PFSK-1 (cell line): Measurements from ENCODE around the gene ATP6V0A1.

Experiments
- FOXP2 ChIP-seq: optimal IDR thresholded peaks from 2 replicates; pipeline ENCODE3; 2011; ENCODE audit warnings: borderline replicate concordance, control low read depth, inconsistent platforms; ENCODE audit not compliant: insufficient read depth; ENCODE audit errors: extremely low read length, extremely low read depth
- POLR2AphosphoS5 ChIP-seq: IDR thresholded peaks from 2 replicates; pipeline ENCODE4 v1.6.1; 2012; ENCODE audit warnings: low read depth, mild to moderate bottlenecking, control low read depth, low read length, moderate library complexity
- SIN3A ChIP-seq: IDR thresholded peaks from 2 replicates; pipeline ENCODE4 v1.6.1; 2012; ENCODE audit warnings: mild to moderate bottlenecking, low read length, moderate library complexity, borderline replicate concordance; ENCODE audit not compliant: insufficient read depth
- TAF1 ChIP-seq: IDR thresholded peaks from 2 replicates; pipeline ENCODE4 v1.6.1; 2012; ENCODE audit warnings: low read length, control low read depth, borderline replicate concordance; ENCODE audit not compliant: insufficient read depth
- TF ChIP-seq, protein P1 (sequence below), 2 experiments: IDR thresholded peaks; 2 replicates each; pipeline versions ENCODE4 v1.6.1 to v1.8.0; 2011 to 2012; ENCODE audit warnings: low read depth in 2 of 2, low read length in 2 of 2, control low read depth in 1 of 2, inconsistent platforms in 1 of 2, mild to moderate bottlenecking in 1 of 2, moderate library complexity in 1 of 2; ENCODE audit not compliant: insufficient read depth in 1 of 2

The ATP6V0A1 gene

DNA sequence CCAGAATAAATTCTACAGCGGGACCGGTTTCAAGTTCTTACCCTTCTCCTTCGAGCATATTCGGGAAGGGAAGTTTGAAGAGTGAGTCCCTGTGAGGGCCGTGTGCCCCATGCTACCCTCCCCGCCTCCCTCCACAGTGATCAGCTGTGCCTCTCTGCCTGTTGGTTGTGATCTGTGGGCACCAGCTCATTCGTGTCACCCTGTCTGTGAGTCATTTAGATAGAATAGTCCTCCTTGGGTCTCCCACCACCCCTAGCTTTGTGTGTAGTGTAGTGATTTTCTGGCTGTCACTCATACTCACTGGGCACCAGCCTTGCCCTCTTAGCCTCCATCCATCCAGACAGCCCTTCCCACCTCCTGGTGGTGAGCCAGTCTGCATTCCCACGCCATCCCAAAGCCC is 62.4 kb downstream of the ATP6V0A1 start:
- no peak for TF ChIP-seq TAF1
- TF ChIP-seq POLR2AphosphoS5 = no peak
- no peak for TF ChIP-seq FOXP2
- TF ChIP-seq, protein P1, sequence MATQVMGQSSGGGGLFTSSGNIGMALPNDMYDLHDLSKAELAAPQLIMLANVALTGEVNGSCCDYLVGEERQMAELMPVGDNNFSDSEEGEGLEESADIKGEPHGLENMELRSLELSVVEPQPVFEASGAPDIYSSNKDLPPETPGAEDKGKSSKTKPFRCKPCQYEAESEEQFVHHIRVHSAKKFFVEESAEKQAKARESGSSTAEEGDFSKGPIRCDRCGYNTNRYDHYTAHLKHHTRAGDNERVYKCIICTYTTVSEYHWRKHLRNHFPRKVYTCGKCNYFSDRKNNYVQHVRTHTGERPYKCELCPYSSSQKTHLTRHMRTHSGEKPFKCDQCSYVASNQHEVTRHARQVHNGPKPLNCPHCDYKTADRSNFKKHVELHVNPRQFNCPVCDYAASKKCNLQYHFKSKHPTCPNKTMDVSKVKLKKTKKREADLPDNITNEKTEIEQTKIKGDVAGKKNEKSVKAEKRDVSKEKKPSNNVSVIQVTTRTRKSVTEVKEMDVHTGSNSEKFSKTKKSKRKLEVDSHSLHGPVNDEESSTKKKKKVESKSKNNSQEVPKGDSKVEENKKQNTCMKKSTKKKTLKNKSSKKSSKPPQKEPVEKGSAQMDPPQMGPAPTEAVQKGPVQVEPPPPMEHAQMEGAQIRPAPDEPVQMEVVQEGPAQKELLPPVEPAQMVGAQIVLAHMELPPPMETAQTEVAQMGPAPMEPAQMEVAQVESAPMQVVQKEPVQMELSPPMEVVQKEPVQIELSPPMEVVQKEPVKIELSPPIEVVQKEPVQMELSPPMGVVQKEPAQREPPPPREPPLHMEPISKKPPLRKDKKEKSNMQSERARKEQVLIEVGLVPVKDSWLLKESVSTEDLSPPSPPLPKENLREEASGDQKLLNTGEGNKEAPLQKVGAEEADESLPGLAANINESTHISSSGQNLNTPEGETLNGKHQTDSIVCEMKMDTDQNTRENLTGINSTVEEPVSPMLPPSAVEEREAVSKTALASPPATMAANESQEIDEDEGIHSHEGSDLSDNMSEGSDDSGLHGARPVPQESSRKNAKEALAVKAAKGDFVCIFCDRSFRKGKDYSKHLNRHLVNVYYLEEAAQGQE (IDR thresholded peaks at IDR 0.05; ENCODE audit: insufficient read depth in 1 of 2, low read depth in 2 of 2, low read length in 2 of 2) = no peak

DNA sequence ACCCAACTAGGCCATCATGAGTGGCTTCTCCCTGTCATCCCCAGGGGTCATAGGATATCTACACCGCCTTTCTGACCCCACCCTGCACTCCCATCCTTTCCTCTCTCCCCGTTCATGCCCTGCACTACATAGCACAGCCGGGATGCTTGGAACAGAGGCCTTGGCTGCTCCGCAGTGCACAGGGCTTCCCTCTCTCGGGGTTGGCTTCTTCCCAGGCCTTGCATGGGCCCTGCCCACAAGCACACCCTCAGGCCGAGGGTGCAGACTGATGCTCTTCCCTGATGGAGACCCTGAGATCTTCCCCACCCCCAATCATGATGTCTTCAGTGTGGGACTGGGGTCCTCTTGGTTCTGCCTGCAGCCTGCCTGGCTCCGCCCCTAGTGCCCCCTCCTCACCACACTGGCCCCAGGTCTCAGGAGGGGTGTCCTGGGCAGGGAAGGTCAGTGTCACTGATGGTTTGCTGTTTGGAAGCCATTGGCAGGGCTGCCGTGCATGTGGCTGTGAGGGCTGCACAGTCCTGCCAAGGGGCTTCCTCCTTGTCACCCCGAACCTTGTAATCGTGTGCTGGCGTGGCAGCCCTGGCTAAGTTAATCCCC is 63.1 kb downstream of the ATP6V0A1 start:
- no peak for TF ChIP-seq TAF1
- no peak for TF ChIP-seq POLR2AphosphoS5
- TF ChIP-seq SIN3A = no peak
- no peak for TF ChIP-seq FOXP2
- TF ChIP-seq, protein P1 (IDR thresholded peaks at IDR 0.05; ENCODE audit: insufficient read depth in 1 of 2, low read depth in 2 of 2, low read length in 2 of 2) = no peak

DNA sequence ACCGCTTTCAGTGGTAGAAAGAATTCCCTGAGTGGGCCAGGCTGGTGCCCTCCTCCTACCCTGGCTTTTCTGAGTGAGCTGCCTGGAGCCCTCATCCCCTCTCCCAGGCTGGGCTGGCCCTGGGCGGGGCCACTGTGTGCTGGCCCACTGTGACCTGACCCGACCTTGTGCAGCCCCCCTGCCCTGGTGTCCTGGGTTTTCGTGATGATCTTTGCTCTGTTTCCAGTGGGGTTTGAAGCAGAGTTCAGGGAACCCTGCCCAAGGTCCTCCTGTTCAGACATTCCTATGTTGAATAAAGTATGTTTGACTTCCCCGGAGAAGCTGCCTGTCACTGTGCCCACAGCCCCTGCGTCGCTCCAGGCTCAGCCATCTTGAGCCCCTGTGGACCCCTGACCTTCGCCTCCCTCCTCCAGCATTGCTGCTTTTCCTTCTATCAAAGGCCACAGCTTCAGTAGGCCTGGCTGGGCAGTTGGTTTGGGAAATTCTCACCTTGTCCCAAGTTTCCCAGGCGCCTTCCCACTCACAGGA is 63.6 kb downstream of the ATP6V0A1 start:
- TF ChIP-seq TAF1 (no peak), FOXP2 (no peak), SIN3A (no peak), POLR2AphosphoS5 (no peak)
- TF ChIP-seq, protein P1 (IDR thresholded peaks at IDR 0.05; ENCODE audit: insufficient read depth in 1 of 2, low read depth in 2 of 2, low read length in 2 of 2) = no peak

DNA sequence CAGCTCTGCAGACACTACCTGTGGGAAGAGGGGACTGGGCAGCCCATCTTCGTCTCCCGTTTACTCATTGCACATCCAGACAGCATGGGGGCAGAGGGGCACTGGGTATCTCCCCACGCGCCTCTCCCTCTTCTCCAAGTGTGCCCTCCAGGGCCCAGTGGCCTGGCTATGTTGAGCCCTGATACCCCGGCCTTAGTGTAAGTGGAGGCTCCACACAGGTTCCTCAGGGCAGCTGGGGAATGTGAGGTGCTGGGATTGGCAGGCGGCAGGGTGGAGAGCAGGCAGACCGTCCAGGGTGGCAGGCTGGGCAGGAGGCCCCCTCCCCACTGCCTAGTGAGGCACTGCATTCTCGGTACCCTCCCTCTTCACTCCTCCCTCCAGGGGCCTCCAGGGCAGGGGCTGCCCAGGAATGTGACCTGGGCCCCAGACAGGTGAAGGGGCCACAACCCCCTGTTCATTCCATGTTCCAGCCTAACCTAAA is 64.2 kb downstream of the ATP6V0A1 start:
- TF ChIP-seq TAF1 (no peak), SIN3A (no peak), POLR2AphosphoS5 (no peak), FOXP2 (no peak)
- TF ChIP-seq, protein P1 (IDR thresholded peaks at IDR 0.05; ENCODE audit: insufficient read depth in 1 of 2, low read depth in 2 of 2, low read length in 2 of 2) = no peak
